GM06990 (cell line): ENCODE results near the gene IGFBP3.

Experiments
- DNase-seq: peaks from one replicate; pipeline ENCODE4 v3.0.0-alpha.2; 2011; ENCODE audit not compliant: insufficient read length; ENCODE audit errors: extremely low read depth
- H3K27me3 ChIP-seq: replicated peaks from 2 replicates; pipeline ENCODE4 v1.6.0; 2011; ENCODE audit warnings: low read length; ENCODE audit not compliant: control insufficient read depth, insufficient read depth
- H3K36me3 ChIP-seq: 2 replicates; pipeline ENCODE4 v1.5.1; 2011; ENCODE audit warnings: low read length; ENCODE audit not compliant: control insufficient read depth, insufficient read depth
- H3K4me3 ChIP-seq: replicated peaks from 2 replicates; pipeline ENCODE4 v1.5.1; 2011; ENCODE audit warnings: low read depth, mild to moderate bottlenecking, control low read depth, low read length
- TF ChIP-seq, protein P1 (sequence below): IDR thresholded peaks from 2 replicates; pipeline ENCODE4 v1.5.1; 2011; ENCODE audit warnings: low read length, control low read depth, mild to moderate bottlenecking, inconsistent platforms; ENCODE audit not compliant: insufficient read depth, poor library complexity, severe bottlenecking

The IGFBP3 gene, protein sequence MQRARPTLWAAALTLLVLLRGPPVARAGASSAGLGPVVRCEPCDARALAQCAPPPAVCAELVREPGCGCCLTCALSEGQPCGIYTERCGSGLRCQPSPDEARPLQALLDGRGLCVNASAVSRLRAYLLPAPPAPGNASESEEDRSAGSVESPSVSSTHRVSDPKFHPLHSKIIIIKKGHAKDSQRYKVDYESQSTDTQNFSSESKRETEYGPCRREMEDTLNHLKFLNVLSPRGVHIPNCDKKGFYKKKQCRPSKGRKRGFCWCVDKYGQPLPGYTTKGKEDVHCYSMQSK

DNA sequence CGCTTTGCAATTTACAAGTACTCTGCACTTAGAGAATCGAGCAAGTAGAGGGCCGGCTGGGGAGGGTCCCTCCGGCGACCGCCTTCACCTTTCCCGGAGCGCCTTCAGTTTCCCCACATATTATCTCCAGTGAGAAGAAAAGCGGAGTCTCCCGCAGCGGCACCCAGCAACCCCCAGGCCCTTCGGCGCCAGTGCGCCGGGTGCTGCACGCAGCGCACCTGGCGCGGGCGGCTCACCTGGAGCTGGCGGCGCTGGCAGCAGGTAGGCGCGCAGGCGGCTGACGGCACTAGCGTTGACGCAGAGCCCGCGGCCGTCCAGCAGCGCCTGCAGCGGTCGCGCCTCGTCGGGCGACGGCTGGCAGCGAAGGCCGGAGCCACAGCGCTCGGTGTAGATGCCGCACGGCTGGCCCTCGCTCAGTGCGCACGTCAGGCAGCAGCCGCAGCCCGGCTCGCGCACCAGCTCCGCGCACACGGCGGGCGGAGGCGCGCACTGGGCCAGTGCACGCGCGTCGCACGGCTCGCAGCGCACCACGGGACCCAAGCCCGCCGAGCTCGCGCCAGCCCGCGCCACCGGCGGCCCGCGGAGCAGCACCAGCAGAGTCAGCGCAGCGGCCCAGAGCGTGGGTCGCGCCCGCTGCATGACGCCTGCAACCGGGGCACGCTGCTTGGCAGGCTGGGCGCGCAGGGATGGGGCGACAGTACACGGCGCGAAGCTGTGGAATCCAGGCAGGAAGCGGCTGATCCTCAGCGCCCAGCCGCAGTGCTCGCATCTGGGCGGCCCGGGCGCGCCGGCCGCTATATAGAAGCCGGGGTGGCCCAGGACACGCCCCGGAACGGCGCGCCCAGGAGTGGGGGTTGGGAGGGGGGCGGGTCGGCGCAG lies at the start of gene IGFBP3:
Gene IGFBP3, minus strand, starts transcription at position 771 of the 879 bp plus-strand sequence. Its CDS starts 132 bp downstream, at position 639.
- no peaks in the 10 kb centered on the region for H3K36me3 ChIP-seq
- no peak within 1 kb of the TSS; the same call in 1 of the 2 replicates for H3K4me3 ChIP-seq
- peaks cover 3% of the 10 kb centered on the region for H3K27me3 ChIP-seq
- no peak for DNase-seq
- TF ChIP-seq, protein P1, sequence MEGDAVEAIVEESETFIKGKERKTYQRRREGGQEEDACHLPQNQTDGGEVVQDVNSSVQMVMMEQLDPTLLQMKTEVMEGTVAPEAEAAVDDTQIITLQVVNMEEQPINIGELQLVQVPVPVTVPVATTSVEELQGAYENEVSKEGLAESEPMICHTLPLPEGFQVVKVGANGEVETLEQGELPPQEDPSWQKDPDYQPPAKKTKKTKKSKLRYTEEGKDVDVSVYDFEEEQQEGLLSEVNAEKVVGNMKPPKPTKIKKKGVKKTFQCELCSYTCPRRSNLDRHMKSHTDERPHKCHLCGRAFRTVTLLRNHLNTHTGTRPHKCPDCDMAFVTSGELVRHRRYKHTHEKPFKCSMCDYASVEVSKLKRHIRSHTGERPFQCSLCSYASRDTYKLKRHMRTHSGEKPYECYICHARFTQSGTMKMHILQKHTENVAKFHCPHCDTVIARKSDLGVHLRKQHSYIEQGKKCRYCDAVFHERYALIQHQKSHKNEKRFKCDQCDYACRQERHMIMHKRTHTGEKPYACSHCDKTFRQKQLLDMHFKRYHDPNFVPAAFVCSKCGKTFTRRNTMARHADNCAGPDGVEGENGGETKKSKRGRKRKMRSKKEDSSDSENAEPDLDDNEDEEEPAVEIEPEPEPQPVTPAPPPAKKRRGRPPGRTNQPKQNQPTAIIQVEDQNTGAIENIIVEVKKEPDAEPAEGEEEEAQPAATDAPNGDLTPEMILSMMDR, result no peak

DNA sequence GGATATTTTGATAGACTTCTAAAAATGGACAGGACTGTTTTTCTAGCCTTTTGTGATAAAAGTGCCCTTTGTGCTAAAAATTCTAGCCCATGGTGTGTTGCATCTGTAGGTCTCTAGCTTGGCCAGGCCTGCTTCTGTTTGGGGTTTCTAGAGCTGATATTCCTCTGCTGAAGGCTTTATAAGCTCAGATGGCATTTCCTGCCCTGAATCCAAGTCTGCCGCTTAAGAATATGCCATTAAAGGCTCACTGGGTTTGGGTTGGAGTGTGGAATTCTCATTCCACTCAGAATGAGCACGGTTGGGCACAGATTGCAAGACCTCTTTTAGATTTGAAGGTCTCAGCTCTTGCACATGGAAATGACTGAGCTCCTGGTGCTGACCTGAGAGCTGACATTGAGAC lies 49.4 kb upstream of the IGFBP3 start:
- Histone ChIP-seq H3K27me3 (no peaks in the 10 kb centered on the region), H3K4me3 (no peak overlapping the region), H3K36me3 (no peaks in the 10 kb centered on the region)
- TF ChIP-seq, protein P1, result no peak
- DNase-seq, result no peak

DNA sequence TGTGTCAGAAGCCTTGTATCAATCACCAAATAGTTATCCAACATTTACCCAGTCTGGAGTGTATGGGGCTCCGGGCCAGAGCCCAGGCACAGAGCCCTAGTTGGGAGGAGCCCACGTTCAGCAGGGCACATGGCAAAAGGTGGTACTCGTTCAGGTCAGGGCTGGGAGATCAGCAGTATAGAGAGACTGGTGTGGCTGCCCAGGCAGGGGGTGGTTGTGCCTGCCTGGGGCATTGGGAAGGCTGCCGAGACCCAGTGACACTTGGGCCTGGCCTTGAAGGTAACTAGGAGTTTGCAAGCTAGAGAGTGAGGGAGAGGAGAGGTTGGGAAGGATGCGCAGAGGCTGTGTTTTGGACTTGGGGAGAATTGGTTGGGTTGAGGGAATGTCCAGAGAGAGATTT lies 48.9 kb upstream of the IGFBP3 start:
- no peak for DNase-seq
- Histone ChIP-seq H3K4me3 (no peak overlapping the region), H3K36me3 (no peaks in the 10 kb centered on the region), H3K27me3 (no peaks in the 10 kb centered on the region)
- TF ChIP-seq, protein P1, result no peak

DNA sequence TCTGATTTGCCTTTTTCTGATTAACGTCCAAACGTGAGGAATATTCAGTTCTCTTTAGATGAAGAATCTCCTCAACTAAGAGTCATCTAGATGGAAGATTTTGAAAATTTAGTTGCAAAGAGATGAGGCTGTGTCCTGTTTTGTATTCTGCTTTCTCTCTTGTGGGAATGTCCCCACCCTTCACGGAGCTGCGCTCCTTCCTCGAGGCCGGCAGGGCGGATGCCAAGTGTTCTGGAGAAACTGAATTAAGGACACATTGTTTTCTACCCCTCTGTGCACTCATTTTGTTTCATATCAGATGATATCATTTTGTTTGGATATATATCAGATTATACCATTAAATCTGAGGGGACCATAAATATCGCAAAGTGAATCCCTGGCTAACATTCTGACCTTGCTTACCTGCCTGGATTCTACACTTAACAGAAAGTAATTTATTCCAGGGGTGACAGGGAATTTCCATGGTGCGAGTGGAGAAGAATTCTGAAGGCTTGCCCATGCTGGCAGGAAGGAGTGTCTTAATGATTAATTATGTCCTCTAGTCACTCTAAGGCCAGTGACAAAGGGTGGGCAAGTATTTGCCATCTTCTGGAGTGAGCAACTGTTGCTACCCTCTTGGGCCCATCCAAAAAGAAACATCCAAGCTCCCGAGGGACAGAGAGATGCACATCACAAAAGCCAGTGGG lies 47.9 kb upstream of the IGFBP3 start:
- TF ChIP-seq, protein P1, result no peak
- no peak for DNase-seq
- no peak overlapping the region for H3K4me3 ChIP-seq
- H3K27me3 ChIP-seq, result no peaks in the 10 kb centered on the region
- H3K36me3 ChIP-seq, result no peaks in the 10 kb centered on the region

DNA sequence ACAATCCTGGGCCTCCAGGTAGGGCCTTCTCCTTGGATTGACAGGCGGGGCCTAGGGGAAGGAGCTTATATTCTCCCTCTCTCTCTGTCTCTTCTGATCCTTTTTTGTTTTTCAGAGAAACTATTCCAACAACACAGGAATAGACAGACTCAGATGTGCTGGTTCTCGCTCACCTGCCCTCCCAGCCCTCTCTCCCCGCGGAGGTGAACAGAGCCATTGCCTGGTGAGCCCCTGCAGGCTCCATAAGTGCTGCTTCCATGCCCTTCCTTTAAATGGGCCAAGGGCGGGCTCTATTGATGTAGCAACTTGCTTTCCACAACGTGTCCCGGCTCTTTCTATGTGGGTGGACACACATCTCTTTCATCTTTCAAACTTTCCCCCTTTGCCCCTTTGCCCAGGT lies 47.2 kb upstream of the IGFBP3 start:
- TF ChIP-seq, protein P1, result no peak
- H3K36me3 ChIP-seq, result no peaks in the 10 kb centered on the region
- DNase-seq, result no peak
- H3K4me3 ChIP-seq, result no peak overlapping the region
- no peaks in the 10 kb centered on the region for H3K27me3 ChIP-seq
